HCT116 (cell line): ENCODE results near the gene TBC1D32. TPM values are rescaled to one million over a fixed set of nuclear protein-coding genes. Genes with fewer than 3 reads are reported as not detected.

Source experiments
- ATAC-seq: fragments of 200-7000 bp; cut with Tn5 transposase; 2 replicates; pipeline ENCODE4 v1.9.1; 2020; ENCODE audit warnings: mild to moderate bottlenecking, moderate library complexity
- BruUV-seq: library from RNA; stranded (reverse); fragments of 400-500 nt; replicated peaks from 2 replicates; lab custom pipeline; 2021; lab: Mats Ljungman, UMichigan
- CTCF ChIA-PET: fragments of 300-600 bp; sonication (Branson Sonifier 250); formaldehyde crosslinking; loops from one replicate; lab custom pipeline; 2021; ENCODE audit warnings: antibody characterized with exemption; lab: Charles Lee
- POLR2A ChIA-PET: fragments of 300-600, 350-600 bp; sonication (Branson Sonifier 250); formaldehyde crosslinking; loops from one replicate; lab custom pipeline; 2021; ENCODE audit warnings: antibody characterized with exemption; lab: Charles Lee
- RAD21 ChIA-PET, 2 experiments: fragments of 300-600 bp; sonication (Branson Sonifier 250); formaldehyde crosslinking; loops; one replicate each; lab custom pipeline; 2023; ENCODE audit warnings: low total read pairs in 2 of 2; ENCODE audit not compliant: uncharacterized antibody in 2 of 2, unreplicated experiment in 2 of 2, low non-redundant PET in 1 of 2; lab: Charles Lee
- DNase-seq: peaks from one replicate; pipeline ENCODE4 v3.0.0-alpha.2; 2010; ENCODE audit warnings: low read depth, low spot score
- H2AFZ ChIP-seq: fragments of 200-600 bp; shearing (Covaris generic), sonication (generic); 2 replicates; pipeline ENCODE4 v1.6.1; 2017; ENCODE audit warnings: low read depth, mixed run types, mixed read lengths, antibody characterized with exemption, low read length; ENCODE audit not compliant: poor library complexity, severe bottlenecking
- H3K27ac ChIP-seq: 2 replicates; pipeline ENCODE4 v1.5.1; 2012; ENCODE audit warnings: low read depth, low read length
- H3K27me3 ChIP-seq: fragments of 200-600 bp; sonication (generic); 2 replicates; pipeline ENCODE4 v1.6.1; 2016; ENCODE audit warnings: mixed run types, low read length, mixed read lengths; ENCODE audit not compliant: insufficient read depth
- H3K36me3 ChIP-seq, 2 experiments: fragments of 200-500 bp in 1 of 2; fragments of 200-600 bp in 1 of 2; sonication (Bioruptor generic) in 1 of 2; sonication (generic) in 1 of 2; 2 replicates each; pipeline versions ENCODE4 v1.5.1 to v1.6.1; 2014 to 2016; ENCODE audit warnings: low read length in 2 of 2, inconsistent platforms in 1 of 2, mixed read lengths in 1 of 2, mixed run types in 1 of 2; ENCODE audit not compliant: insufficient read depth in 2 of 2, control insufficient read depth in 1 of 2
- H3K4me1 ChIP-seq, 2 experiments: fragments of 200-600 bp in 1 of 2; sonication (generic) in 1 of 2; 2 replicates each; pipeline versions ENCODE4 v1.5.1 to v1.6.1; 2012 to 2017; ENCODE audit warnings: low read length in 2 of 2, inconsistent platforms in 1 of 2, mild to moderate bottlenecking in 1 of 2, mixed read lengths in 1 of 2, mixed run types in 1 of 2, moderate library complexity in 1 of 2; ENCODE audit not compliant: insufficient read depth in 2 of 2, control insufficient read depth in 1 of 2
- H3K4me2 ChIP-seq: fragments of 200-600 bp; sonication (generic); 2 replicates; pipeline ENCODE4 v1.6.1; 2017; ENCODE audit warnings: mixed run types, low read length, mixed read lengths
- H3K4me3 ChIP-seq, 2 experiments: fragments of 200-600 bp in 1 of 2; sonication (generic) in 1 of 2; replicated peaks in 1 of 2; 2 replicates each; pipeline ENCODE4 v1.5.1; 2011 to 2016; ENCODE audit warnings: low read length in 2 of 2, control low read depth in 1 of 2, low read depth in 1 of 2, mild to moderate bottlenecking in 1 of 2, mixed read lengths in 1 of 2, mixed run types in 1 of 2
- H3K79me2 ChIP-seq: fragments of 200-600 bp; sonication (generic); 2 replicates; pipeline ENCODE4 v1.6.1; 2017; ENCODE audit warnings: mild to moderate bottlenecking, mixed run types, low read length, moderate library complexity, mixed read lengths; ENCODE audit not compliant: insufficient read depth
- H3K9ac ChIP-seq: fragments of 200-600 bp; sonication (generic); 2 replicates; pipeline ENCODE4 v1.6.1; 2016; ENCODE audit warnings: low read length, mixed read lengths
- H3K9me2 ChIP-seq: fragments of 200-600 bp; sonication (generic), shearing (Covaris generic); 2 replicates; pipeline ENCODE4 v1.6.1; 2017; ENCODE audit warnings: mixed run types, mild to moderate bottlenecking, moderate library complexity; ENCODE audit not compliant: insufficient read depth
- H3K9me3 ChIP-seq, 2 experiments: fragments of 200-500 bp in 1 of 2; fragments of 200-600 bp in 1 of 2; sonication (Bioruptor generic) in 1 of 2; sonication (generic) in 1 of 2; 2 replicates each; pipeline ENCODE4 v1.6.1; 2014 to 2017; ENCODE audit warnings: low read length in 2 of 2, mixed read lengths in 2 of 2, inconsistent platforms in 1 of 2, low read depth in 1 of 2, mild to moderate bottlenecking in 1 of 2, mixed run types in 1 of 2, moderate library complexity in 1 of 2; ENCODE audit not compliant: control insufficient read depth in 1 of 2, insufficient read depth in 1 of 2
- H4K20me1 ChIP-seq: fragments of 200-600 bp; sonication (generic), shearing (Covaris generic); 2 replicates; pipeline ENCODE4 v1.6.1; 2017; ENCODE audit warnings: mixed run types, mild to moderate bottlenecking, moderate library complexity; ENCODE audit not compliant: insufficient read depth
- CBX3 ChIP-seq: IDR thresholded peaks from 2 replicates; pipeline ENCODE4 v1.6.1; 2012; ENCODE audit warnings: low read depth
- CEBPB ChIP-seq: IDR thresholded peaks from 2 replicates; pipeline ENCODE4 v1.6.1; 2012; ENCODE audit warnings: low read depth
- EGR1 ChIP-seq: IDR thresholded peaks from 2 replicates; pipeline ENCODE4 v1.6.1; 2012; ENCODE audit warnings: low read depth
- EZH2phosphoT487 ChIP-seq: fragments of 200-600 bp; IDR thresholded peaks from 2 replicates; pipeline ENCODE4 v1.6.1; 2018; ENCODE audit warnings: antibody characterized with exemption, borderline replicate concordance
- JUND ChIP-seq: IDR thresholded peaks from 2 replicates; pipeline ENCODE4 v1.6.1; 2012
- POLR2AphosphoS5 ChIP-seq: IDR thresholded peaks from 2 replicates; pipeline ENCODE4 v1.6.1; 2011; ENCODE audit warnings: mild to moderate bottlenecking, low read depth, low read length, moderate library complexity
- RAD21 ChIP-seq: IDR thresholded peaks from 2 replicates; pipeline ENCODE4 v1.6.1; 2012; ENCODE audit warnings: low read depth, mild to moderate bottlenecking
- SP1 ChIP-seq: IDR thresholded peaks from 2 replicates; pipeline ENCODE4 v1.6.1; 2012; ENCODE audit warnings: low read depth
- SRF ChIP-seq: IDR thresholded peaks from 2 replicates; pipeline ENCODE4 v1.6.1; 2012; ENCODE audit warnings: low read depth
- TCF7L2 ChIP-seq: IDR thresholded peaks from 2 replicates; pipeline ENCODE4 v1.7.0; 2011; ENCODE audit warnings: borderline replicate concordance, inconsistent platforms; ENCODE audit not compliant: insufficient read depth, insufficient read length; ENCODE audit errors: extremely low read depth
- YY1 ChIP-seq: IDR thresholded peaks from 2 replicates; pipeline ENCODE4 v1.6.1; 2011; ENCODE audit warnings: low read length, low read depth, moderate library complexity, mild to moderate bottlenecking; ENCODE audit not compliant: insufficient replicate concordance; ENCODE audit errors: extremely low read depth
- ZNF274 ChIP-seq: fragments of 200-500 bp; sonication (Bioruptor generic); IDR thresholded peaks from 2 replicates; pipeline ENCODE4 v1.6.1; 2014; ENCODE audit warnings: mild to moderate bottlenecking, low read depth, low read length, inconsistent platforms
- intact Hi-C: fragments of 100-400 bp; cut with micrococcal nuclease; formaldehyde crosslinking; loops from 2 replicates; pipeline ENCODE4 v1.10.0; 2022
- total RNA-seq: library from RNA; stranded (reverse); gene quantifications from one replicate; pipeline ENCODE4 v1.2.1, GENCODE V29; 2021; ENCODE audit not compliant: unreplicated experiment
- TF ChIP-seq, protein P1 (sequence below), 3 experiments: fragments of 200-600 bp in 1 of 3; sonication (generic) in 1 of 3; IDR thresholded peaks in 2 of 3; conservative IDR thresholded peaks in 1 of 3; 2 replicates each; pipeline ENCODE4 v1.5.1; 2012 to 2017; ENCODE audit warnings: low read depth in 2 of 3, low read length in 2 of 3, antibody characterized with exemption in 1 of 3, borderline replicate concordance in 1 of 3, control low read depth in 1 of 3, mild to moderate bottlenecking in 1 of 3, mixed read lengths in 1 of 3, mixed run types in 1 of 3, moderate library complexity in 1 of 3; ENCODE audit not compliant: insufficient read depth in 1 of 3
- TF ChIP-seq, protein P2 (sequence below): IDR thresholded peaks from 2 replicates; pipeline ENCODE4 v1.6.1; 2011; ENCODE audit warnings: mild to moderate bottlenecking, low read length, moderate library complexity; ENCODE audit not compliant: insufficient replicate concordance; ENCODE audit errors: extremely low read depth
- TF ChIP-seq, protein P3 (sequence below): IDR thresholded peaks from 2 replicates; pipeline ENCODE4 v1.6.1; 2012

Gene TBC1D32
- total RNA-seq, 1 experiment from 2014 or later, result 13.8 TPM

DNA sequence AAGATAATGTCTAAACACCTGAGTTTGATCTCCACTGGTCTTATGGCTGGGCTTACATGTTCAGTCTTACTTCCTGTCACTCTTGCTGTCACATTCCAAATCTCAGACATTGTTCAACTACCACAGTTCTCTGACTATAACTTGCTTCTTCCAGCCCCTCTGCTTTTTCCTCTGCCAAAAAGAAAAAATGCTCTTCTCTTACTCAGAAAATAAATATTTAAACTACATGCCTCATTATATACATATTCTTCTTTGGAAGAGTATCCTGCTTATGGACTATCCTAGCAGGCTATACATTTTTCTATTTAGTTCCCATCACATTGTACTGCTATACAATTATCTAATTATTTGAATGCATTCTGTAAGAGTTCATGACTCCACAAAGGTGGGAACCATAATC lies 175.4 kb downstream of the TBC1D32 start:
- H3K9me2 ChIP-seq, result no peaks in the 10 kb centered on the region
- intact Hi-C loops, result no loop called here
- TF ChIP-seq, protein P1, sequence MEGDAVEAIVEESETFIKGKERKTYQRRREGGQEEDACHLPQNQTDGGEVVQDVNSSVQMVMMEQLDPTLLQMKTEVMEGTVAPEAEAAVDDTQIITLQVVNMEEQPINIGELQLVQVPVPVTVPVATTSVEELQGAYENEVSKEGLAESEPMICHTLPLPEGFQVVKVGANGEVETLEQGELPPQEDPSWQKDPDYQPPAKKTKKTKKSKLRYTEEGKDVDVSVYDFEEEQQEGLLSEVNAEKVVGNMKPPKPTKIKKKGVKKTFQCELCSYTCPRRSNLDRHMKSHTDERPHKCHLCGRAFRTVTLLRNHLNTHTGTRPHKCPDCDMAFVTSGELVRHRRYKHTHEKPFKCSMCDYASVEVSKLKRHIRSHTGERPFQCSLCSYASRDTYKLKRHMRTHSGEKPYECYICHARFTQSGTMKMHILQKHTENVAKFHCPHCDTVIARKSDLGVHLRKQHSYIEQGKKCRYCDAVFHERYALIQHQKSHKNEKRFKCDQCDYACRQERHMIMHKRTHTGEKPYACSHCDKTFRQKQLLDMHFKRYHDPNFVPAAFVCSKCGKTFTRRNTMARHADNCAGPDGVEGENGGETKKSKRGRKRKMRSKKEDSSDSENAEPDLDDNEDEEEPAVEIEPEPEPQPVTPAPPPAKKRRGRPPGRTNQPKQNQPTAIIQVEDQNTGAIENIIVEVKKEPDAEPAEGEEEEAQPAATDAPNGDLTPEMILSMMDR (IDR thresholded peaks at IDR 0.05 in 2 of 3, conservative IDR thresholded peaks at IDR 0.05 in 1 of 3; ENCODE audit: borderline replicate concordance in 1 of 3, insufficient read depth in 1 of 3, low read depth in 2 of 3, low read length in 2 of 3), result no peak
- TF ChIP-seq, protein P2, sequence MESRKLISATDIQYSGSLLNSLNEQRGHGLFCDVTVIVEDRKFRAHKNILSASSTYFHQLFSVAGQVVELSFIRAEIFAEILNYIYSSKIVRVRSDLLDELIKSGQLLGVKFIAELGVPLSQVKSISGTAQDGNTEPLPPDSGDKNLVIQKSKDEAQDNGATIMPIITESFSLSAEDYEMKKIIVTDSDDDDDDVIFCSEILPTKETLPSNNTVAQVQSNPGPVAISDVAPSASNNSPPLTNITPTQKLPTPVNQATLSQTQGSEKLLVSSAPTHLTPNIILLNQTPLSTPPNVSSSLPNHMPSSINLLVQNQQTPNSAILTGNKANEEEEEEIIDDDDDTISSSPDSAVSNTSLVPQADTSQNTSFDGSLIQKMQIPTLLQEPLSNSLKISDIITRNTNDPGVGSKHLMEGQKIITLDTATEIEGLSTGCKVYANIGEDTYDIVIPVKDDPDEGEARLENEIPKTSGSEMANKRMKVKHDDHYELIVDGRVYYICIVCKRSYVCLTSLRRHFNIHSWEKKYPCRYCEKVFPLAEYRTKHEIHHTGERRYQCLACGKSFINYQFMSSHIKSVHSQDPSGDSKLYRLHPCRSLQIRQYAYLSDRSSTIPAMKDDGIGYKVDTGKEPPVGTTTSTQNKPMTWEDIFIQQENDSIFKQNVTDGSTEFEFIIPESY, result no peak
- TF ChIP-seq SP1 (no peak), EGR1 (no peak), RAD21 (no peak), CBX3 (no peak), CEBPB (no peak), ZNF274 (no peak), JUND (no peak), EZH2phosphoT487 (no peak), YY1 (no peak), SRF (no peak), TCF7L2 (no peak), POLR2AphosphoS5 (no peak)
- TF ChIP-seq, protein P3, sequence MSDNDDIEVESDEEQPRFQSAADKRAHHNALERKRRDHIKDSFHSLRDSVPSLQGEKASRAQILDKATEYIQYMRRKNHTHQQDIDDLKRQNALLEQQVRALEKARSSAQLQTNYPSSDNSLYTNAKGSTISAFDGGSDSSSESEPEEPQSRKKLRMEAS, result no peak
- TF ChIP-seq, all 23 proteins: peak for 0
- Histone ChIP-seq H3K27me3 (no peaks in the 10 kb centered on the region), H3K36me3 (no peaks in the 10 kb centered on the region), H3K4me3 (no peak overlapping the region), H4K20me1 (no peaks in the 10 kb centered on the region), H3K79me2 (no peaks in the 10 kb centered on the region), H2AFZ (no peak overlapping the region), H3K4me2 (no peak overlapping the region), H3K9me3 (no peaks in the 10 kb centered on the region), H3K9ac (no peak overlapping the region), H3K27ac (no peak overlapping the region), H3K4me1 (no peaks in the 10 kb centered on the region)
- DNase-seq, result no peak
- no TSS peak for BruUV-seq
- no peak for ATAC-seq
- RAD21 ChIA-PET, result no interaction called here
- POLR2A ChIA-PET, result no interaction called here
- CTCF ChIA-PET, result no interaction called here
